Ovary (tissue), 3 donors: Measurements from ENCODE around the gene CCDC148.

ENCODE experiments used
- EP300 ChIP-seq: sonication (generic); formaldehyde crosslinking; IDR thresholded peaks from one replicate; pipeline ENCODE4 v1.6.1; 2017; ENCODE audit warnings: antibody characterized with exemption
- POLR2A ChIP-seq: fragments of 450-650 bp; IDR thresholded peaks from one replicate; pipeline ENCODE4 v1.6.1; 2017; ENCODE audit warnings: antibody characterized with exemption, mild to moderate bottlenecking, moderate library complexity
- TF ChIP-seq, protein P1 (sequence below), 3 donors: fragments of 450-650 bp in 2 of 3; fragments of 200-600 bp in 1 of 3; IDR thresholded peaks; one replicate each; pipeline versions ENCODE4 v1.5.1 to v1.8.0; 2016 to 2022; ENCODE audit warnings: antibody characterized with exemption in 3 of 3, mild to moderate bottlenecking in 1 of 3
- donor health status: DM: no; HTN: no; CAD: no.

DNA sequence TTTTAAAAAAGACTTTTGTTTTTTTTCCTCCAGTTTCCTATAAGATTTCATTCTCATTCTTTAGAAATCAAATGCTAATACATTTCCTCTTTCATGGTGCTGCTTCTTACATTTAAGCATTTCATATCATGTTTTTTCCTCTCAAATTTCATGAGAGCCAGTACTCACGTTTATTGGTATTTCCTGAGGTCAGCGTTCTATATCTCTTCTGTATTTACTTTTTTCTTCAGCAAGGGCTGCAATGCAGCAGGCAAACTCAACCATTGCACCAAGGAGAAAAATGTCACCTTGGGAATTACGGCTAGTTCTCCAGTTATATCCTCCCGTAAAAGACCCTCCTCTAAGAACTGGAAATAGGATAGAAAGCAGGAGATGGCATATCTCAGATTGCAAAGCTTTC is 322.5 kb downstream of the CCDC148 start:
- TF ChIP-seq, protein P1, sequence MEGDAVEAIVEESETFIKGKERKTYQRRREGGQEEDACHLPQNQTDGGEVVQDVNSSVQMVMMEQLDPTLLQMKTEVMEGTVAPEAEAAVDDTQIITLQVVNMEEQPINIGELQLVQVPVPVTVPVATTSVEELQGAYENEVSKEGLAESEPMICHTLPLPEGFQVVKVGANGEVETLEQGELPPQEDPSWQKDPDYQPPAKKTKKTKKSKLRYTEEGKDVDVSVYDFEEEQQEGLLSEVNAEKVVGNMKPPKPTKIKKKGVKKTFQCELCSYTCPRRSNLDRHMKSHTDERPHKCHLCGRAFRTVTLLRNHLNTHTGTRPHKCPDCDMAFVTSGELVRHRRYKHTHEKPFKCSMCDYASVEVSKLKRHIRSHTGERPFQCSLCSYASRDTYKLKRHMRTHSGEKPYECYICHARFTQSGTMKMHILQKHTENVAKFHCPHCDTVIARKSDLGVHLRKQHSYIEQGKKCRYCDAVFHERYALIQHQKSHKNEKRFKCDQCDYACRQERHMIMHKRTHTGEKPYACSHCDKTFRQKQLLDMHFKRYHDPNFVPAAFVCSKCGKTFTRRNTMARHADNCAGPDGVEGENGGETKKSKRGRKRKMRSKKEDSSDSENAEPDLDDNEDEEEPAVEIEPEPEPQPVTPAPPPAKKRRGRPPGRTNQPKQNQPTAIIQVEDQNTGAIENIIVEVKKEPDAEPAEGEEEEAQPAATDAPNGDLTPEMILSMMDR (IDR thresholded peaks at IDR 0.05): no peak
- TF ChIP-seq POLR2A: no peak
- no peak for TF ChIP-seq EP300
